Fibroblast of peridontal ligament (primary cell): ENCODE measurements around the gene MACIR.
A peak's percentile ranks its signal among the peaks of the same experiment; 100 is the strongest.

Experiments
- DNase-seq: peaks from one replicate; pipeline ENCODE4 v3.0.0-alpha.2; 2010; ENCODE audit errors: extremely low read depth

MACIR gene

DNA sequence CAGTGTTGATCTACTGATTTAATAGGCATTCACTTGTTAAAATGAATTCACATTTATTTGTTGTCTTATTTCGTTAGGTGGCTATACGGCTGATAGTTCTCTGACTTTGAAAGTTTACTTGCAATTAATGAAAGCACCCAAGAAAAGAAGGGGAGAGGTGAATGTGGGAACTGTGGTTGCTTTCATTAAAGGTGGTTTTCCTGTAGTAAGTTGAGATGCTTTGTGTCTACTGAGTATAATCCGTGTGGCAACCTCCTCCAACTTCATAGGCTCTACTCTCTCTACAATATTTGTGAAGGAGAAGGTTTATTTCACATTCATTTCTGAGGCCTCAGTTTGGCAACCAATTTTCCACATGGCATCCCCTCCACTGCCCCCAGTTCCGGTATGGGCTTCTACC, 12.8 kb upstream of the MACIR start:
- DNase-seq, result no peak

DNA sequence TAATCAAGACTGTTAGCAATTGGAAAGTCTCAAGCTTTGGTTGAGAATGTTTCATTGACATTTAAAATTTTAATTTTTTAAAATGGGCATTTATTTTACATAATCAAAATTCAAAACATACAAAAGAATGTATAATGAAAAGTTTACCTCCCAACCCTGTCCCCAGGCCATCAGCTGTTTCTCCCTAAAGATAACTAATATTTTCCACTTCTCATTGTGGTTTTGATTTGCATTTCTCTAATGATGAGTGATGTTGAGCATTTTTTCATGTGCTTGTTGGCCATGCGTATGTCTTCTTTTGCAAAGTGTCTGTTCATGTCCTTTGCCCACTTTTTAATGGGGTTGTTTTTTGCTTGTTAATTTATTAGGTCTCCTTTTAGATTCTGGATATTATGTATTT, 11.4 kb upstream of the MACIR start:
- no peak for DNase-seq

DNA sequence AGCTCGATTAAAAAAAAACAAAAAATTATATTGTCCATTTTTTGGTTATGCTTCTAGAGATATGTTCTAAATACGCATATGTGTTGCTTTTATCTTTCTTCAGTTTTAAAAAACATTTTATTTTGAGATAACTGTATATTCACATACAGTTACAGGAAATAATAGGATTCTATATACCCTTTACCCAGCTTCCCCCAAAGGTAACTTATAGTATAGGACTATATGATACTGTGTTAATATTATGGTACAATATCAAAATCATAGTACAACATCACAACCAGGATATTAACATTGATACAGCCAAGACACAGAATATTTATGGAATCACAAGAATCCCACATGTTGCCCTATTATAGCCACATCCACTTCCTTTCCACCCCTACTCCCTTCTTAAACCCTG, 9.5 kb upstream of the MACIR start:
- DNase-seq, result no peak

DNA sequence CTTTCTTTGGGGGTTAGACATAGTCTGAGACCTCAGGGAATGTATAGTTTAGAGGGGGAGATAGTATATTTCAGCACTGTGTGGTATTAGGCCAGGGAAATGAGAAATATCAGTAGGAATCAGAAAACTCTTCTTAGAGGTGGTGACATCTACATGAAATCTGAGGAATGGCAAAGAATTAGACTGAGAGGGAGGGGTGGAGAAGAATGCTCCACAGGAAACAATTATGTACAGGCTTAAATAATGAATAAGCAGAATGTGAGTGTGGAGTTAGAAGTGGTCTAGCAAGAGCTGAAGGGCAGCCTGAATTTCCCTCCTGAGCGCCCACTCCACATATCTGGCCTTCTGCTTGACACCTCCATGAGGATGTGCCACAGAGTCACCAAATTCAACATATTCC, 3.6 kb upstream of the MACIR start:
- no peak for DNase-seq

DNA sequence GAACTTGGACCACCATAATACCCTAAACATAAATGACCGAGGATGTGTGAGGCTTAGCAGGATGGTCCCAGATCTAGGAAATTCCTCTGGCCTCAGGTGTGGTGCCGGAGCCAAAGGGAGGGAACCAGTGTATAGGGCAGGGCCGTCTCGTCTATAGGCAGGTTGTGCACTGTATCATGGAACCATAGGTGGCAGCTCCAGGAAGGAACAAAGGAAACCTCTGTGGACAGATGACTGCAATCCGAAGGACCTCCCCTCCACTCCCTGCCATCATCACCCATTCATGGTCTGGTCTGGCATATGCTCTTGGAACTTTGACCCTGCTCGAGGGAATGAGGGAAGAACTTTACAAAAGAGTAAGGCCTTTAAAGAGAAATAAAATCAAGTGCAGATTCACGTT, 2.9 kb upstream of the MACIR start:
- no peak for DNase-seq

DNA sequence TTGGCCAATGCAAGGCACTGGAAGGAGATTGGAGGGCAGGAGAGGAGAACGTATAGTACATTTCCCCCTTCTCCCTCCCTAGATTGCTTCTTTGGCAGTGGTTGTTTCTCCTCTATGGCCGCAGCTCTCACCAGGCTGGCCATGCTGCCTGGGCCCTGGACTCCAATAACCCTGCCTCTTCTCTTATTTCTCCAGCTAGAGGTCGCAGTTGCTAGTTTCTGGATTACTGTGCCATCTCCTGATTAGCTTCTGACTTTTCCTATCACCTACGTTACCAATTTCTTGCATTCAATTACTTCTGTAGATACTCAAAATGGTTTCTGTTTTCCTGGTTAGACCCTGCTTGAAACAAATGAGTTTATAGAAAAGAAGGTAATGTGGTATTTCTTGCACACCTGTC, 2.4 kb upstream of the MACIR start:
- no peak for DNase-seq

DNA sequence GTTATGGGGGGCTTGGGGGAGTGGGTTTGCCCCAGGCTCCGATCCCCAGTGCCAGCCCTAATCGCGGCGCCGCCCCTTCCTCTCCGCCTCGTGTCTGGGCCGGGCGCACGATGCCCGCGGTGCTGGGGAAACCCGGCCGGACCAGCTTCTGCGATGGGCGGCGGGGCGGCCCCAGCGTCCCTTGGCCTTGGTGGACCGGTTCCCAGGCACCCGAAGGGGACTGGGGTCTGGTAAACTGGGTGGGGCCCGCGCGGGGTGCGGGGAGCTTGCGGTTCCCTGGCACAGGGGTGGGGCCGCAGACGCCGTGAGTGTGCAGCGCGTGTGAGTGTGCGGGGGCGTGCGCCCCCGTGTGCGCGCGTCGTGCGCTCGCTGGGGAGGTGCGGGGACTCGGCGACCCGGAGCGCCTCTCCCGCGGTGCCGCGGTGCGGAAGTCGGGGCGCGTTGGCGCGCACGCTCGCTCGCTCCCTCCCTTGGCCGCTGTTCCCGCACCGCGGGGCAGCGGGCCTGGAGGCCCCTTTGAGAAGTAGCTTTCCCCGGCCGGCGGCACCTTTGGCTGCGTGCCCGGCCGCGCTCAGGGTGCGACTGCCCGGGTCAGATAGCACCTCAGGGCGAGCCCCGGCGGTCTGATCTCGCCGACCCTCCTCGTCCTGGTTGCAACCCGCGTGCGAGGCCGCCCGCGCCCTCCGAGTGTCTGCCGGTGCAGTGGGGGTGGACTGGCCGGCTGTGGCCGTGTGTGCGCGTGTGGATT, 568 bp downstream of the MACIR start:
- no peak for DNase-seq

DNA sequence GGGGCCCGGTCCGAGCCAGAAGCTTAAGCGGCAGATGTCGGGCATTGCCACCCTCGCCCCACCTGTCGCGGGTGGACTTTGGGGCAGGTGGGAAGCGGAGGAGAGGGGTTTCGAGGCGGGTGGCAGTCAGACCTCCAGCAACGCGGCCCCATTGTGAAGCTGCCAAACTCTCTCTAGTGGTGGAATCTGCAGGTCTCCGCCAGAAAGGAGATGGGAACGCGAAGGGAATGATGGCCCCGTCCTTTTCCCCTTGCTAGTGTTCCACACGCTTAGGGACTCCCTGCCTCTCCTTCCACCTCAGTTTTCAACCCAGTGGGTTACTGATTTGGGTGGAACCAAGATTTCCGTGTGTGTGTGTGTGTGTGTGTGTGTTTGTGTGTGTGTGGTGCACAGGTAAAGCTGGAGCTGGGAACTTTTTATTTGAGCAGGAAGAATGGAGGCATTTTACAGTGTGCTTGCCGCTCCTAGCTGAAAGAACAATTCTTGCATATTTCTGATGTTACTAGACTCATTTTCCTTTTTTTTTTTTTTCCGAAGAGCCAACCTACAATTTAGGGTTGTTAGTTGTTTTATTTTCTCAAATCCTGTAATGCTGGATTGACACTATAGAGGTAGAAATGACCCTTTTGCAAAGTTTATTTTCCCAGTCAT, 1.3 kb downstream of the MACIR start:
- DNase-seq, result peak; percentile 34

DNA sequence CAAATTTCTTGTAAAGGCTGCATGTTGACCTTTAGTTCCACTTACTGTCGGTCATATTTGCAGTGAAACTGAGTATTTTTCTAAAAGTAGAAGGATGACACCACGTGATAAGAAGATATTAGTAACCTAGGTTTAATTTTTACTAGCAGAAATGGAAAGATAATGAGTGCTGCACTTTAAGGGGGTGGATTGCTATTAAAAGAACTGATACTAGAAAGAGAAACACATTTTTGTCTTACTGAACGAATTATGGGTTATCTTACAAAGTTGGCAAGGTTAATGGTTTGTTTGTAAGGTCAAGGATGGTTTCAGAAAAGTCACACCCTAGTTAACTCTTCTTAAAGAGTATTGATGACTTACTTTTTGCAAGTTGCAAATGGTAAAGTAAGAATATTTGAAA, 2.4 kb downstream of the MACIR start:
- no peak for DNase-seq

DNA sequence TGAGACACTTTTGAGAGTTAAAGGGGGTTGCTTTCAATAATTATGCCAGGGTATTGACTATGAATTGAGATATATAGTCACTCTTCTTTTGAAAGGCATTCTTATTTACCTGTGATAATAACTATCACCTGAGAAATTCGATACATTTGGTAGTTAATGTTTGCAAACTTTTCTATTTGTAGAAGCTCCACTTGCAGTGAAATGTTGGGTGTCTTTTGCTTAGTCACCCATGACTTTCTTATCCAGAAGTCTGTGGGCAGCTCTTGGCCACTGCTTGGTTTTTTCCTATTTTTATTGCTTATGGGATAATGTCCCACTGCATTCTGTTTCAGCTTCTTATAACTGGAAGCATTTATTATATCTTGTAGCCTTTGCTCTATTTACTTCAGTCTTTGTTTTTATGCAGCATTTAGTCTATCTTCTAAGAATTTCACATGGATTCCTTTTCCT, 3.9 kb downstream of the MACIR start:
- peak; percentile 62 for DNase-seq

DNA sequence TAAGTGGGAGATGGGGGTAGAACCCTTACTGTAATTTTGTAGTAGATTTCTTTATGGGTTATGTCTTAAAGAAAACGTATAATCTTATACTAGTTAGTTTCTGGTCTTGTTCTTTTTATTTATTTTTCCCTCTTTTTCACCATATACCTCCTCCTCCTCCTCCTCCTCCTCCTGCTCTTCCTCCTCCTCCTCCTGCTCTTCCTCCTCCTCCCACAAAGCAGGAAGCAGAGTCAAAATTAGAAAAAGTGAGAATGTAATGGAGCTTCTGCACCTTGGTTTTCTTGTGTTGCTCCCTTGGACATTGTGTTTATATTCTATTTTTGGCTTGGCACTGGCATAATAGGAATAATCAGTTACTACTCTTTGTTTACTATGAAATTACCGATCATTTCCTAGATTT, 4.5 kb downstream of the MACIR start:
- peak; percentile 47 for DNase-seq

DNA sequence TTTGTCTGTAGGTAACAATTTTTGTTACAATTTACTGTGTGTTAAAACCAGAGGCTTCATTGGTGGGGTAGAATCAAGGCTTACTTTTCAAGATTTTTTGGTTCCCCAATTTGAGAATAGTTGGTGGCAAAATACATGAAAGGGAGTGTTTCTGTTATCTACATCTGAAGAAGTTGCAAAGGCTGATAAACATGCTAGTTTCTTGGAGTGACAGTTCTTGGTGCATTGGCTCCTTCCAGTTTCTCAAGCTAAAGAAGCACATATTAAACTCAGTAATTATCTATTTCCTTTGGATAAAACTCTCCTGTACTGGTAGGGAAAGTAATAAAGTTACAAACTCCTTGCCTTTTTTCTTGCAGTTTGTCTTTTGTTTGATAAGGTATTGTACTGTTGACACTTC, 5.9 kb downstream of the MACIR start:
- DNase-seq, result no peak

DNA sequence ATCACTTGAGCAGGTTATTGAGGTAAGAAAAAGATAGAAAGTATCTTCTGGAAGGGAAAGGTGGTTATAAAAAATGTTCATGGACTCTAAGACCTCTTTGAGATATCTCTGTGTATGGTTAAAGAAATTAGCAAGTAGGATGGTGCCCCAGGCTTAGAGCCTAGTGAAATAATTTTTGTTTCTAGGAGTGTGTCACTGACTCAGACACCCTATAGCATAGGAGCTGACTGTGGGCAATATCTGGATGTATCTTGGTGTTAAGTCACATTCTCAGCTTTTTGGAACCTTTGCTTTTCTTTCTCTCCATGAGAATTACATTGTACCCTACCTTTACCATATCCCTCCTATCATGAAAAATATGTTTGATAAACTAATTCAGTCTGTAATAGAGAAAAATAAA, 12.0 kb downstream of the MACIR start:
- no peak for DNase-seq

DNA sequence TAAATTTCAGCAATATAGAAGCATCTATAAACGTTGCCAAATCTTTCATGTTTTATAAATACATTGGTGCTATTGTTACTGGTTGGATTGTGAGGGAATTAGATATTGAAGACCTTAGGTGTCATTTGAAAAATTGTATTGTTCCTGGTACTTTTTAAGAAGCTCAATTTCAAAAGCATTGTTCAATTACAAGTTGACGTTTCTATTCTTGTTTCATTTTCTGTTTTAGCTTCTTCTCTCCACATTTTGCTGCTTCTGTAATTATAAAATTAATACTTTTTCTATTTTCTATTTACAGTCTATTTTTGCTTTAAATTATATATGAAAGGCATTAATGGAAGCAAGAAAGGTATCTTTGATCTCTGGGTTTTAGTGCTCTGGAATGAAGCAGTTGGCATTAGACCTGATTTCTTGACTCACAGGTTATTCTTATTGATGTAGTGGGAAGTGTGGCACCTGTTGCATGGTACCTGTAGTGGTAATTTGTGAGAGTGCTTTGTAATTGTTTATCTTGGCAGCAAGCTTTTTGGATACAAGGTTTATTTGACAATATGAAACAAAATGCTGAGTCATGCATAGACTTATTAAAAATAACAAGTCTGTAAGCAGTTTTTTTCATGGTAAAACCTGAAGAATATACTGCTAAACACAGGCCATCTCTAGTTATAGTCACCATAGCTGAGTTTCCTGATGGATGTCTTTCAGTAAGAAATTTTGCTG, 13.2 kb downstream of the MACIR start:
- DNase-seq, result peak; percentile 27

DNA sequence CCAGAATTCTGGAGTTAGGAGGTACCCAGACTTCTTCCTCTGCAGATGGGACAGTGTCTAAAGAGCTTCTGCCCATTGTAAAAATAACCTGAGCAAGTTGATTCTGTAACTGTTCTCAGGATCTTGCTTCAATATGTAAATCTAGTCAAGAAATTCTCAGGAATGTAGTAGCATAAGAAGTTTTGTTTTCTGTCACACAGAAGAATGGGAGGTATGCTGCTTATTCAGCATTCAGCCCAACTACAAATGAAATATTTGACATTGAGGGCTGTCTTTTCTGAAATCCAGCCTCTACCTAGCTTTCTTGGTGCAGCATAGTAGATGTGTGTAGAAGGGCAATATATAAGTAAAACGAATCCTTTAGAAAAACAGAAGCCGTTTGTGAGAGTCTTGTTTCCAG, 13.8 kb downstream of the MACIR start:
- DNase-seq, result peak; percentile 24

DNA sequence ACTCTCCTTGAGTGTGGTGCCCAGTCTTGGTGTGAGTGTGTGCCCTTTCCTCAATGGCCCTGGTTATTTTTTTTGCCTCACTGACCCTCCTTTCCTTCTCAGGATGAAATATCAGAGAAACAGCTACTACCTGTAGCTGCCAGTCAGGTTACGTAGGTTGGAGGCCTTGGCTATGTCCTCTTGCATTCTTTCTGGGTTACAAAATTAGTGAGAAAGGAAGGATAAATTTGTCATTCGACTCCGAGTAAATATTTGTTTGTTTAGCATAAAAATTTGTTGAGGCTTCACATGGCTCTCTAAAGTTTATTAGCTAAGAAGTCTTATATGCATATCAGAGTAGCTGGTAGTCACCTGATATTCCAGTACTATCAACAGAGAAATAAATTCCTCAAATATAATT, 15.4 kb downstream of the MACIR start:
- DNase-seq, result no peak

DNA sequence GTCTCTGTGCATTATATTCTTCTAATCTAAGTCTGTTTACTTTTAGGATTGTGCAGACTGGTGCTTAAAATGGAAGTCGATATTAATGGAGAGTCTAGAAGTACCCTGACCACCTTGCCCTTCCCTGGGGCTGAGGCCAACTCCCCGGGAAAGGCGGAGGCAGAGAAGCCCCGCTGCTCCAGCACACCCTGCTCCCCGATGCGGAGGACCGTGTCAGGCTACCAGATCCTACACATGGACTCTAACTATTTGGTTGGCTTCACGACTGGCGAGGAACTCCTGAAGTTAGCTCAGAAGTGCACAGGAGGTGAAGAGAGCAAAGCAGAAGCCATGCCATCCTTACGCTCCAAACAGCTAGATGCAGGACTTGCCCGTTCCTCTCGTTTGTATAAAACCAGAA, 17.3 kb downstream of the MACIR start:
- DNase-seq, result no peak

DNA sequence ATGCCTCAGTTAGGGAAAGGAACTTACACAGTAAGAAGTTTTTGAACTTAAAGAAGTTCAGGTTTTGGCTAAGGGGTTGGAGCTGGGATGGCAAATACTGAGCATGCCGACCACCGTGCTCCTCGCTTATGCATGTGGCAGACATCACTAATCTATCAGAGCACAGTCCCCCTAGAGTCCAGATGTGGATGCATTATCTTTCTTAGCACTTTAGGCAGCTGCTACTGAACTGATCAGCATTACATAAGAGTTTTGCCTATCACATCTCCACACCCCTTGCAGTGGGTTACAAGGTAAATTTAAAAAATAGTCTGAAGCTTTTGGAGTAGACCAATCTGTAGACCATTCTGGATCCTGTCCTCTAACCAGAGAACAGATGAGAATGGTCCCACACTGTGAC, 22.4 kb downstream of the MACIR start:
- no peak for DNase-seq

DNA sequence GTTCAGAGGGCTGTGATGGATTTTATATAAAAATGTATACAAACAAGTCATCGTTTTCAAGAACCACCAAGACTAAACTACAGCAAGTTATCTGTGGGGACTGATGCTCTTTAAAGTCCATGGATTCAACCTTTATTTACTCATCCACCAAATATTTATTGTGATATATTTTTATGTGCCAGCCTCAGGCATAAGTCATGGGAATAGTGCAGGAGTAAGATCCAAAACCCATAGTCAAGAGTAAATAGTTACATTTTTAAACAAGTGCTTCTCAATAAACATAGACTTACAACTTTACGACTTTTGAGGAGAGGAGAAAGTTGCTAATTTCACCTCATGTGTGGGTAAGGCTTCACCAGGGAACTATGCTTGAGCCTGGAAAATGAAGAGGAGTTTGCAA, 24.6 kb downstream of the MACIR start:
- DNase-seq, result no peak

DNA sequence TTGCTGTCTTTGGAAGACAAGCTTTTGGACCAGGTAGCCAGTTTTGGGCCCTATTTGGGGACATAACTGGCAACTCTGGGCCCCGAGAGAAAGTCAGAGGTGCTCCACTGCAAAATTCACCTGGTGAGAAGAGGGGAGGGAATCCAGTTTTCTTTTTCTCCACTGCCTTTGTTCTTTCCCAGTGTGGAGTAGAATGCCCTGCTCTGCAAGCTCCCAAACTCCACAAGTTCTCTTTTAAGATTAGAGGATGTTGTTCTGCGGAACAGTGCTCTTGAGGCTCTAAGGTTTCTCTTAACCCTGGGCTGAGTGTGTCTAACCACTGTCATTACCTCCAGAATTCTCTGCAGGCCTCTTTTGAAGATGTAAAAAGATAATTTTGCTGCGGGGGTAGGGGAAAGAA, 25.3 kb downstream of the MACIR start:
- DNase-seq, result no peak

DNA sequence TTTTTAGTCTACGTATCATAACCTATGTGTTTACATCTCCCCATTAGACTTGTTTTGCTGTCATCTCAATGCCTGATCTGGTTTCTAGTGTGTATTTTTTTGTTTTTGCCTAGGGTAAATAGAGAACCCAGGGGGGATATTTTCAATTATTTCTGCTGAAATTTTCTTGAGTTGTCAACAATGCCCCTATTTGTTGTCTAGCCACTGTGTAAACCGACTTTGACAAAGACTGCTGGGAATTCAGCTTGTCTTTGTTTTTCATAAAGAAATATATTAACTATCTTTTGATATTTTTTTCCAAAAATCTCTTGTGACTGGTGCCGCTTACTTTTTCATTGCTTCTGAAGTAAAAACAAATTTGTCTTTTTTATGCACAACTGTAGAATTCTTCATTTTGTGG, 28.1 kb downstream of the MACIR start:
- DNase-seq, result no peak

DNA sequence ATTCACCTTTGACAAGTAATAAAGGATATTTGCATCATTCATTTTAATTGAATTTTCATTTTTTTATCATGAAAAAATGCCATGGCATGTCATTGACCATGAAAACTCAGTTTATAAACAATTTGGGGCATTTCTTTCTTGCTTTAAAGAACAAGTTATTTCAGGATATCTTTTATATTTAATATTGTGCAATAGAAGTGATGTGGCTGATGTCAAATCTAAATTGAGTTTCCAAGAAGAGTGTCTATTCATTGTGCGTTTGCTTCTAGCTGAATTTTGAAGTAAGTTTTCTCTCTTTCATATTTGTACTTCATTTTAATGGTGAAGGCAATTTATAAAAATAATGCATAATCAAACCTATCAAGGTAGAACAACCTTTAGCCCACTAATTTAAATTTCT, 30.5 kb downstream of the MACIR start:
- no peak for DNase-seq

DNA sequence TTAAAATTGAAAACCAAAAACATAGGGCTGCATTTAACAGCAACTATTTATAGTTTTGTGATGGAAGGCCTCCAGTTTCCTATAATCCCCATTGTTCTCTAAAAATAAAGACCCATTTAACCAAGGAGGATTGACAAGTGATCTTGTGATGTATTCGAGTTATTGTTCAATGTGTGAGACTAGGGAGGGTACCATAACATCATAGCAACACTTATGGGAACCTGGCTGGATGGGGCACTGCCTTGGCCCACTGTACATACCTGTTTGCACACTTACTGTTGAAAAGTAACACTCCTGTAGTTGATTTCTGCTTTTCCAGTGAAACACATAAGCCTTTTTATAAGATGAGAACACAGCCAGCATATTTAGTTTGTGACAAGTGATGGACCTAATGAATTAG, 32.3 kb downstream of the MACIR start:
- DNase-seq, result no peak
